ENCODE data around the gene PTPRN2.

Gene PTPRN2

GRCh38 chr7:157721468-157722136 is 866.0 kb downstream of the PTPRN2 start:
- no peak for DNase-seq

DNA sequence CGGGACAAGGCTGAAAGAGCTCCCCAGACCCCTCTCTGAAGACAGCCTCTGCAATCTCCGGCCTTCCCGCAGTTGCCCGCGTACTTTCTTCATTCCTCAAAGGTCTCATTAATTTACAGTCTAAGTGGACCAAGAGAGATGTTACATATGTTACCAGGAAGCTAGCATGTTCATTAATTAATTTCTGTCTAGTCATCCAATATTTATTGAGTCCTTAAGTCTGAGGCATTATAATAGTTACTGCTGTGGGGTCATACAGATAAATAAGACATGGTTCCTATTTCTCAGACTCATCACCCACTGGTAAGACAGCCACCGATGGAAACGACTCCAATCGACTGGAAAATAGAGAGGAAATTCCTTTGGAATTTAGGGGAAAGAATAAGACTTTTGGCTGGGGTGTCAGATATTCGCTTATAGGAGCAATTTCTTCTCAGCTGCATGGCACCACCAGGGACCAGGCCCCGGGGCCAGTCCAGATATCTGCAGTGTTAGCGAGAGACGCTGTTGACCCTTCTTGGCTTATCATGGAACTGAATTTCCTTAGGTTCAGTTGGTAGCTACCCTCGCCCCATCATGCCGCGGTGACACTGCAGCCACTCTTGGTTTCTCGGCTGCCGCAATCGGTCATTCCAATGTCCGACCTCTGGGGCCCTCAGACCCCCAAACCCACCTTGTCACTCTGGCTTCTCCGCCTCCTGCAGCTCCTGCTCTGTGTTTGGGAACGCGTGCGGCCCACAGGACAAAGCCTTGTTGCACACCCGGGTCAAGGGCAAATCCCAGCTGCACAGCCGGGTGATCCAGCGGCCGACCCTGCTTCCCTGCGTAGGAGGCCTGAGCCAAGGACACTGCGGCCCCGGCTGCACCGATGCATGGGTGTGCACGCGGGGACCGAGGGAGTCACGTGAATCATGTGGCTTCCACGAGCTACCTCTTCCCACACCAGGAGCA is 867.6 kb downstream of the PTPRN2 start:
- no peak for DNase-seq

GRCh38 chr7:157719008-157719682 is 868.5 kb downstream of the PTPRN2 start:
- DNase-seq, result no peak

DNA sequence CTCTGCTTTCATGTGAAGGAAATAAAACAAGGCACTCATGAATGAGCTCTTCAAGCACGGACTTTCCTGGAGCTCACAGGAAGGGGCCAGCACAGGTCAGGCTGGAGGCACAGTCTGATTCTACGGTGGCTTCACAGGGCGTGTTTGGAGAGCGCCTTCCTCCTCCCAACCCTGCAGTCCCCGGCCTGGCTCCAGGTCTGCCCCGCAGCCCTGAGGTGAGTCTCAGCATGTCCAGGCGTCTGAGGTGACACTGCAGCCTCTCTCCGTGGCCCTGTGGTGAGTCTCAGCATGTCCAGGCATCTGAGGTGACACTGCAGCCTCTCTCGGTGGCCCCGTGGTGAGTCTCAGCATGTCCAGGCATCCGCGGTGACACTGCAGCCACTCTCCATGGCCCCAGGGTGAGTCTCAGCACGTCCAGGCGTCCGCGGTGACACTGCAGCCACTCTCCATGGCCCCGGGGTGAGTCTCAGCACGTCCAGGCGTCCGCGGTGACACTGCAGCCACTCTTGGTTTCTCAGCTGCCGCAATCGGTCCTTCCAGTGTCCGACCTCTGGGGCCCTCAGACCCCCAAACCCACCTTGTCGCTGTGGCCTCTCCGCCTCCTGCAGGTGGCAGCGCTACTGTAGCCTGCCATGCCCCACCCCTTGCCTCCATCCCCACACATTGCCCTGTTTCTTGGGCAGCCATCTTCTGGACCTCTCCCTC is 869.2 kb downstream of the PTPRN2 start:
- no peak for DNase-seq

DNA sequence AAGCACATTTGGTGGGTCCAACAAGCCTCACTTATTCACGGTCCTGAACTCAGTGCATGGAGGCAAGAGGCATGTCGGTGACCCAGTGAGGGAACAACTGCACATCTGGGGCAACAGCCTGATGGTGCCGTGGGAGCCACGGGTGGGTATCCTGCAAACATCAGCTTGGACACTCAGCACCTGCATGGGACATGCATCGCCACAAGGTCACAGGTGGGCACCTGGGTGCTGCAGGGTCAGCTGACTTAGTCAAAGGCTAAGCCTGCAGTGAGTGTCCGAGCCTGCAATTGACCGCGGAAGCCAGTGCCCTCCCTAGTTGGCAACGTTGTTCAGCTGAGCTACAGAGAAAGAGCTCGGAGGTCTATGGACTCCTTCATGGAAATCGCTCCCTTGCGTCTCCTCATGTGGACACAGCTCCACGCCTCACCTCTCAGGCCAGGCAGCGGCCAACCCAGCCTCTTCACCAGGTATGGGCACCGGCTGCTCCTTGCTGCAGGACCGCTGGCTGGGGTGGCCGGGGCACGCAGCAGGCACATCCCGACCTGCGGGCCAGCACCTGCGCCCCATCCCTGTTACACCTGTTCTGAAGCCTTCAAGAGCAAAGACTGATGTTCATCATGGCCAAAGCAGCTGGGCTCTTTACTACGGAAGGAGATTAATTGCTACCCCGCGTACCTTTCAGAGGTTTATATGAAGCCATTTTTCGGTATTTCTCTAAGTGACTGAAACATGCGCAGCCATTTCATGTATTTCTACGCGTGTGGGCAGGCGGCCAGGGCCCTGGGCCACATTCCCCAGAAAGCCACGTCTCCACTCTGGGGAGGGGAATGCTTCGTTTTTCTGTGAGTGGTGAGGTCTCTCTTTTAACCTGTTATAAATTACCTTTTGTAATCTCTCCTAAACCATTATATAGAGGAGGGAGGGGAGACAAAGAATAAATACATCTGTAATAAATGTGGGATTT is 870.1 kb downstream of the PTPRN2 start:
- DNase-seq, result no peak

GRCh38 chr7:157715938-157716280 is 871.7 kb downstream of the PTPRN2 start:
- DNase-seq, result no peak

DNA sequence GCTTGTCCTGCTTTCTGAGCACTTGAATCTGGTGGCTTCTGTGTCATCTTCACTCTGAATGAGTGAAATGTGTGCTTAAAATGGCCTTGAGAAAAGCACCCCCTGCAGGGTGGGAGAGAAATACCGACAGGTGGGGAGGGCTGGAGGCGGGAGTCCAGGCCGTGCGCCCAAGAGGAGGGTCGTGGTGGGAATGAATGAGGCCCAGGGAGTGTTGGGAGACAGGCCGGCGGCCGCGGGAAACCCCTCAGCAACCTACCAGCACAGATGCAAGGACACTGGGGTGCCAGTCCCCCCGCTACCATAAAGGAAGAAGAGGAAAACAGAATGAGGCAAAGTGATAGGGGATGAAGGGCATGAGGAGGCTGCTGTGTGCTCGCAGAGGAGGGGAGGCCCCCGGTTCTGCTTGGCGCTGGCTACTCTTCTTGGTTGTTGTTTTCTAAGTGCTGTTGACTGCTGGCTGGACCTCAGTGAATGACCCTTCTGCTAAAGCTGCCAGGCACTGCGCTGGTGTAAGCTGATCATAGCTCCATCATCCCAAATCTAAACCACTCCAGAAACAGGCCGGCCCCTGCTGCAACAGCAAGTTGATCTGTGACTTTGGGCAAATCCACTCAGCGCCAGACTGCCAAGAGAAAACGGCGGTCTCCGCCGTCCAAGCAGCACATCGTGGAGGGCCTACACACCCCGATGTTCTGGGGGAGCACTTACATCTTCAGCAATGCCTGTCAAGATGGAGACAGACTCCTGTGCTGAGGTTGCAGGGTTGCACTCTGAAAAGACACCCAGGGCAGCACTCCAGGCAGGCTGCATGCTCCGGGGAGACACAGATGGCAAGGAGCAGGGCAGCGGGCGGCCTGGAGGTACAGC is 872.3 kb downstream of the PTPRN2 start:
- DNase-seq, result no peak

- DNase-seq, result no peak
Measured at GRCh38 chr7:157714166-157715070, 873.2 kb downstream of the PTPRN2 start.

DNA sequence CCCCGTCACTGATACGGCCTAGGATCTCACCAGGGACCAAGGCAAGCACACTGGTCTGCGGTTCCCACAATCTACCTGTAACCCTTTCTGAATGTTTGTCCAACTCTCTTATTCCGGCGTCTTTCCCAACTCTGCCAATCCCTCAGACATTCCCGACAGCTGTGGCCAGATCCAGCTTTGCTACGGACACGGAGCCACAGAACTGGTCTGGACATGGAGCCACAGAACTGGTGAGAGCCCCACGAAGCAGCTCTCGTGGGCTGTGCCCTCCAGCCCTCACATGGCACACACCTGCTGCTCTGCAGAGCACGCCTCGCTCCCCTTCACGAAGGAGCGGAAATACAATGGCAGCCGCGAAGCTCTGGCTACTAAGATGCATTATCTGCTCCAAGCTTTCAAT is 874.0 kb downstream of the PTPRN2 start:
- no peak for DNase-seq

- no peak for DNase-seq
Measured at GRCh38 chr7:157712666-157713235, 874.9 kb downstream of the PTPRN2 start.

GRCh38 chr7:157711353-157711888 is 876.2 kb downstream of the PTPRN2 start:
- DNase-seq, result no peak

- no peak for DNase-seq
Measured at GRCh38 chr7:157710396-157710795, 877.2 kb downstream of the PTPRN2 start.

DNA sequence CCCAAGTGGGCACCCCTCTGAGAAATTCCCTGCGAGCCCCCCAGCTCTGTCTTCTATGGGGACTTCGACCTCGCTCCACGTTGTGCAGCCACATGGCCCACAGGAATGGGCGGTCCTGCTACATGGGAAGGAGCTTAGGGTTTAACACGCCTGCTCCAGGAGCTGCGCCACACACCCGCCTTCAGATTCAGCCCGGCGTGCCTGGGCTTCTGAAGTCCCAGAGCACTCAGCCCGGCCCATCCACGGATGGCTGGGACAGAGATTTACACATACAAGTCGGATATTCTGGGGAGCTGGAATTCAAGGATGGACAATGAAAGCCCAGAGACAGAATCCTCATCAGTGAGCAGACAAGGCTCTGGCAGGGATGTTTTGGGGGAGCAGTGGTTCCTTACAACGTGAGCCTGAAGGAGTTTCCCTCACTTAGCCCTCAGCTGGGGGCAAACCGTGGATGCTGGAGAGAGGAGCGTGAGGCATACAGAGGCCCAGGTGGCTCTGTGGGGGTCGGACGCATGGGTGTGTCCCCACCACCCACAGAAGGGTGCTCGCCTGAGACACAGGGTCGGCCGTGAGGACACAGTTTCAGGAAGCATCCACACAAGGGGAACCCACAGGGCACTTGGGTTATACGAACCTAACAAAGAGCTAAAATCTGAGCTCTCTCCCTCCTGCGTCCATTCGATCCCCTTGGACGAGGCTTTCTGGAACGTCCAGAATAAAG is 877.9 kb downstream of the PTPRN2 start:
- no peak for DNase-seq

- no peak for DNase-seq
Measured at GRCh38 chr7:157708919-157709295, 878.7 kb downstream of the PTPRN2 start.

DNA sequence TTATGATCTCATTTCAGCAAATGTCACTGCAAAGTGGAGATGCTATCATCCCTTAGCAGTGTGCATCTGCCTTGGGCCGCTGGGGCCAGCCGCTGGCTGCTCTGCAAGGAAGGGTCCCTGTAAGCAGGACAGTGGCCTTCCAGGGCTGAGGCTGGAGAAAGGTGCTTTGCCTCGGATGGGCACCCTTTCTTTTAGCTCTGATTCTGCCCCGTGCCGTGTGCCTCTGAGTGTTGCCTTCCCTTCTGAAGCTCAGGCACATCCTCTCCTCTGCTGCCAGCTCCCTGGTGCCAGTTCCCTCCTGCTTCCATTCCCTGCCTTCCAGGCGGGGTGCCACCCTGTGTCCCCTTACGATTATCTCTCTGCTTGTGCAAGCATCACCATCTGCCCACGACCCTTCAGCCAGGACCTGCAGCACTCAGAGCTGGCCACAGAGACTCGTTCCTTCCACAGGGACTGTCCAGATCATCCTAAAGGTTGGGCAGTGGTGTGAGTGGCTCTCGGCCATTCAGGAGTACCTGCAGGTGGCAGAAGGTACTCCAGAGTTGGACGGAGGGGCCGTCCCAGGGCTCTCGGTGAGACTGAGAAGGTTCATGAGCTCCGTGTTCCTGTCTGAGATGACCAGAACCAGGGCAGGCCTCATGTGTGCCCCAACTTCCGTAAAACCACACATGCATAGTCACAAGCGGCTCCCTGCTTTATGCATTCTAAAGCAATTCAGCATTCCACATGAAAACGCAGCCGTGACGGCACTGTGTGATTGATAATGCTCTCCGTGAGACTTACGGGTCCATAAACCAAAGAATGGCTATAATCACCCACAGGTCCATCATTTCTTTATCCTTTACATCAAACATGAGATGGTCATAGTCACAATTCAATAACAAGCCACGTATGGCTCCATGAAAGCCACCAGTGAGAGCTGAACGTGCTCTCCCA is 879.4 kb downstream of the PTPRN2 start:
- no peak for DNase-seq

DNA sequence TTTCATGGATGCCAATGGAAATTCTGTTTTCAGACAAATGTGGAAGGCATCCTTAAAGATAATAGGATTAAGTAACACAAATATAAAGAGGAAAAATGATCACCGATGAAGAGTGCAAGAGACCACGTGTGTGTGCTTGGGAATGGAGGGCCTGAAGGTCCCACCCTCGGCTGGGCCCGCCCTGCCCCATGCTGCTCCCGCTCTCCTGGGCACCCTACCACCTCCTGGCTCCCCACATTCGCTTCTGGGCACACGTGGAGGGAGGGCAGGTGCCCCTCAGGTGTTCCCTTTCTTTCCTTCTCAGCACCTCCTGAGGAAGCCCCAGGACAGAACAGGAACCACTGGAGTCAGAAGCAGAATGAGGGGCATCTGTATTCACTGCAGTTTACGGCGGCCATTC is 883.3 kb downstream of the PTPRN2 start:
- no peak for DNase-seq

DNA sequence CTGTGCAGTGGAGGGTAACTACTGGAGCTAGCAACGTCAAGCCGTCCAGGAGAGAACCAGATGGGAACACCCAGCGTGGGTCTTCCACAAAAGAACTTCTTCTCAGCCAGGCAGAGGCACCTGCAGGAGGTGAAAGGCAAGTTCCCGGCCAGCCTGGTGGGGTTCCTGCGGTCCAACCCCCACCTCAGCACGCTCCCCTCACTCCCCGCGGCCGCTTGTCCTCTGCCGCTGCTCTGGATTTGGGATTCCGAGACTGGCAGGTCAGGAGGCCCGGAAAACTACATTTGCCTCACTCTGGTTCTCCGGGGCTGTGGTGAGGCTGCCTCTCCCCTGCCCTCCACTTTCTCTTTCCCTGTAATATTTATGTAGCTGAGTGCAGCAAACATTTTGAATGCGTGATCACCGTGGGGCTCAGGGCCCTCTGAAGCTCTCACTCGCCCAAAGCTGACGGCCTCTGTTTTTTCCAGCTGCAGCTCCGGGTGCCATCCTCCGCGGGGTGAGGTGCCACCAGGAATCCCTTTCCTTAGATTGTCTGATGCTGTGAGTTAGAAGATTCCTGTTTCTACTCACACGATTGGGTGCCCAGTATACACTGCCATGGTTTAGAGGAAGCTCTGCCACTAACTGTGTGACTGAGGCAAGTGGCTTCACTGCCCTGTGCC is 884.0 kb downstream of the PTPRN2 start:
- no peak for DNase-seq
